Mononuclear cell (primary cell): ENCODE results near the gene FJX1. TPM values are rescaled to one million over a fixed set of nuclear protein-coding genes. Genes with fewer than 3 reads are reported as not detected.

Experiments
- H3K27me3 ChIP-seq: 2 replicates; pipeline ENCODE4 v1.6.0; 2011; ENCODE audit warnings: low read length, control low read depth; ENCODE audit not compliant: insufficient read depth
- H3K4me1 ChIP-seq: 2 replicates; pipeline ENCODE4 v1.5.1; 2011; ENCODE audit warnings: mild to moderate bottlenecking, low read length, control low read depth; ENCODE audit not compliant: insufficient read depth
- H3K4me3 ChIP-seq: 2 replicates; pipeline ENCODE4 v1.5.1; 2011; ENCODE audit warnings: mild to moderate bottlenecking, low read length, moderate library complexity
- H3K9me3 ChIP-seq: 2 replicates; pipeline ENCODE4 v1.5.1; 2011; ENCODE audit warnings: low read depth, mild to moderate bottlenecking, control low read depth, low read length
- total RNA-seq: library from RNA; depleted of rRNA; stranded (reverse); fragments of >200 nt; gene quantifications from one replicate; pipeline ENCODE4 v1.2.3, GENCODE V29; 2012

The FJX1 gene
- total RNA-seq, result not detected

GRCh38 chr11:35617687-35618496, at the start of gene FJX1:
FJX1 (plus strand) TSS chr11:35618460; CDS start chr11:35618637, 177 bp downstream.
- H3K9me3 ChIP-seq, result no peaks in the 10 kb centered on the region
- peaks cover 75% of the 10 kb centered on the region for H3K27me3 ChIP-seq
- peak within 1 kb of the TSS; percentile 13 for H3K4me3 ChIP-seq
- peaks cover 24% of the 10 kb centered on the region for H3K4me1 ChIP-seq

DNA sequence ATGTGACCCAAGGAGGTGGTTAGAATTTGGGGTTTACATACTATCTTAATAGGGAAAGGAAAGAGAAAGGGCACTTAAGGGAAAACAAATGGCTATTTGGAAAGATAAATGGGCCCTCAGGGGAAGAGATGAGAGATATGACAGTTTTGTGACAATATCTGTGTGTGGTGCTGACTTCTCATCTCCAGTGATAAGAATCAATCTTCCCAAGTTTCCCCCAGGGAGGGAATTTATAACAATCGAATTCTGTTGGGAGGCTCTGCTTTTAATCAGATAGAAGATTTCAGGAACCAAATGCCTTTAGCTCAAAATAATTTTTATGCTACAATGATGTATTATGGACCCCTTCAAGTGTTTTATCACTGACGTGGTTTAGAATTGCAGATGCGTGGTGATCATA, 46.6 kb upstream of the FJX1 start:
- no peak overlapping the region for H3K4me3 ChIP-seq
- H3K27me3 ChIP-seq, result peaks cover 9% of the 10 kb centered on the region
- no peaks in the 10 kb centered on the region for H3K9me3 ChIP-seq
- H3K4me1 ChIP-seq, result no peaks in the 10 kb centered on the region

GRCh38 chr11:35579557-35580396, 38.5 kb upstream of the FJX1 start:
- Histone ChIP-seq H3K4me1 (peaks cover 10% of the 10 kb centered on the region), H3K4me3 (no peak overlapping the region), H3K9me3 (no peaks in the 10 kb centered on the region), H3K27me3 (peaks cover 4% of the 10 kb centered on the region)

DNA sequence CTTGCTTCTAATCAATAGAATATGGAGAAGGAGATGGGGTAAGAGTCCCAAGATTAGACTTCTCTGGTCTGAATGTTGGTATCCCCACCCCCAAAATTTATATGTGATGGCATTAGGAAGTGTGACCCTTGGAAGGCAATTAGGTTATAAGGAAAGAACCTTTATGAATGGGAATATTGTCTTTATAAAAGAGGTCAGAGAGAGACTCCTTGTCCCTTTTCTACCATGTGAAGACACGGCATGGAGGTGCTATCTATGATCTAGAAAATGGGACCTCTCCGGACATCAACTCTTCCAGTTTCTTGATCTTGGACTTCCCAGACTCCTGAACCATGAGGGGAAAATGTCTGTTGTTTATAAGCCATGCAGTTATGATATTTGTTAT, 37.9 kb upstream of the FJX1 start:
- peaks cover 10% of the 10 kb centered on the region for H3K4me1 ChIP-seq
- peaks cover 4% of the 10 kb centered on the region for H3K27me3 ChIP-seq
- H3K4me3 ChIP-seq, result no peak overlapping the region
- no peaks in the 10 kb centered on the region for H3K9me3 ChIP-seq

DNA sequence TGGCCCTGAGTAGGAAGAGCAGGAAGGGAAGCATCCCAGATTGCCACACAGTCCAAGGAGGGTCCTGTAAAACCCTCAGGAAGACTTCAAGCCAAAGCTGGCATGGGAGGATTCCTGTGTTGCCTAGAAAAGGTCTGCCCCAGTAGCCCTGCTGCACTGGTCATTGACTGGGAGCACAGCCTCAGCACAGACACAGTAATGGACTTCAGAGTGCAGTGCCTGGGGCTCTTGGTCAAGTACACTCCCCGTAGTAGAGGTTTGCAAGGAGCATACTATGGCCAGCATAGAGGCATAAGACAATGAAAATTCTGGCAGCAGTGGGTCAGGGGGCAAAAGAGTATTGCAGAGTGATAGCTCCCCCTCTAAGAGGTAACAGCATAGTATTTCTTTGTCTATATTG, 36.2 kb upstream of the FJX1 start:
- H3K4me1 ChIP-seq, result peaks cover 10% of the 10 kb centered on the region
- no peaks in the 10 kb centered on the region for H3K9me3 ChIP-seq
- H3K4me3 ChIP-seq, result no peak overlapping the region
- peaks cover 11% of the 10 kb centered on the region for H3K27me3 ChIP-seq

DNA sequence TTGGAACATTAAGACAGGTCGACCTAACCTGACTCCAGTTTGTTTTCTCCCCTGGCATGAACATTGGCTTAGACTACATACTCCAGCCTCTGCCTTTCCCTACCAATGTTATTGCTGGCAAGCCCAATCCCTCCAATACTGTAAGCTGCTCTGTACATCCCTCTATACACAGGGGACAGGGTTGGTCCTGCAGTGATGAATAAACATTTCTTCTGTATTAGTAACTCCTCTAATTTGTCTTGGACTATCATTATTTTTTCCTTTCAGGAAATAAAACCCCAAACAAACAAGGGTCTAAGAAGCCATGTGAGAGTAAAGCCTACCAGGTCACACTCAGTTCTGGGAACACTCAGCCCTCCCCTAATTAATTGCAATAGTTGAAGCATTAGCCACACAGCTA, 35.1 kb upstream of the FJX1 start:
- no peak overlapping the region for H3K4me3 ChIP-seq
- H3K9me3 ChIP-seq, result no peaks in the 10 kb centered on the region
- H3K4me1 ChIP-seq, result peaks cover 10% of the 10 kb centered on the region
- peaks cover 8% of the 10 kb centered on the region for H3K27me3 ChIP-seq

DNA sequence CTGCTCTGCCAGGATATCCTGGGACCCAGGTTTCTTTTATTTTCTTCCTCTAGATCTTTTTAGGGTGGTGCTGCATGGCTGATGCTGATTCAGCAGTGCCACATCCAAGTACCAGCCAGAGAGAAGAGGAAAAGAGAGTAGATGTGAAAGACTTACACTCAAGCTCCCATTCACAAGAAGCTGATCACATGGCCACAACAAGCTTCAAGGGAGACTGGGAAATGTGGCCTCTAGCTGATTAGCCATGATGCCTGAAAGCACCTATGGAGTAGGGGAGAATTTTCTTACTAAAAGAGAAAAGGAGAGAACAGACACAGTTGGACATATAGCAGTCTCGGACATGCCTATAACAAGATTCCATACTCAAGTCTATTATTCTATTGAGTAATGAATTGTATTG, 34.4 kb upstream of the FJX1 start:
- no peak overlapping the region for H3K4me3 ChIP-seq
- peaks cover 8% of the 10 kb centered on the region for H3K27me3 ChIP-seq
- H3K4me1 ChIP-seq, result peaks cover 10% of the 10 kb centered on the region
- H3K9me3 ChIP-seq, result no peaks in the 10 kb centered on the region

GRCh38 chr11:35584321-35584720, 33.9 kb upstream of the FJX1 start:
- no peak overlapping the region for H3K4me3 ChIP-seq
- H3K27me3 ChIP-seq, result peaks cover 8% of the 10 kb centered on the region
- H3K4me1 ChIP-seq, result peaks cover 9% of the 10 kb centered on the region
- H3K9me3 ChIP-seq, result no peaks in the 10 kb centered on the region

GRCh38 chr11:35585416-35585815, 32.8 kb upstream of the FJX1 start:
- H3K27me3 ChIP-seq, result peaks cover 10% of the 10 kb centered on the region
- no peaks in the 10 kb centered on the region for H3K4me1 ChIP-seq
- no peak overlapping the region for H3K4me3 ChIP-seq
- H3K9me3 ChIP-seq, result no peaks in the 10 kb centered on the region

- H3K27me3 ChIP-seq, result peaks cover 12% of the 10 kb centered on the region
- no peaks in the 10 kb centered on the region for H3K4me1 ChIP-seq
- H3K4me3 ChIP-seq, result no peak overlapping the region
- H3K9me3 ChIP-seq, result no peaks in the 10 kb centered on the region
Observed at GRCh38 chr11:35586222-35586621, 32.0 kb upstream of the FJX1 start.

GRCh38 chr11:35587972-35588371, 30.3 kb upstream of the FJX1 start:
- H3K4me3 ChIP-seq, result no peak overlapping the region
- peaks cover 12% of the 10 kb centered on the region for H3K27me3 ChIP-seq
- H3K9me3 ChIP-seq, result no peaks in the 10 kb centered on the region
- no peaks in the 10 kb centered on the region for H3K4me1 ChIP-seq

GRCh38 chr11:35588627-35589026, 29.6 kb upstream of the FJX1 start:
- no peaks in the 10 kb centered on the region for H3K4me1 ChIP-seq
- peaks cover 12% of the 10 kb centered on the region for H3K27me3 ChIP-seq
- H3K9me3 ChIP-seq, result no peaks in the 10 kb centered on the region
- no peak overlapping the region for H3K4me3 ChIP-seq

GRCh38 chr11:35589281-35589680, 29.0 kb upstream of the FJX1 start:
- Histone ChIP-seq H3K4me3 (no peak overlapping the region), H3K9me3 (no peaks in the 10 kb centered on the region), H3K4me1 (no peaks in the 10 kb centered on the region), H3K27me3 (peaks cover 12% of the 10 kb centered on the region)

DNA sequence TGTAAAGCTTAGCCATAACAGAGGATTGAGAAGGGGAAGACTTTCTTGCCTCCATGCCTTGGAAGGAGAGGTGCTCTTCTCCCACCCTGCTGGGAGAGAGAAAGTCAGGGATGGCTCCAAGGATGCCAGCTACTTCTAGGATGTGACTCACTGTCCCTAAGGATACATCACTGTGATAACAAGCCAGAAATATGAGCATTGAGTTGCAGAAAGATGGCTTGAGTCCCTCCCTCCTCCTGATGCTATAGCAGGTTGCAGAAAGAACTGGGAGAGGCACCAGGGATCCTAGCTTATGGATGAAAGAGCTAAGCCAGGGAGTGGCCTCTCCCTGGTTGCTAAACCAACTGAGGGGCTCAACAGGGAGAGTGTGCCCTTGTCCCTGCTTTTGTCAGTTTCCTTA, 27.8 kb upstream of the FJX1 start:
- H3K27me3 ChIP-seq, result peaks cover 12% of the 10 kb centered on the region
- no peaks in the 10 kb centered on the region for H3K4me1 ChIP-seq
- H3K9me3 ChIP-seq, result no peaks in the 10 kb centered on the region
- no peak overlapping the region for H3K4me3 ChIP-seq

DNA sequence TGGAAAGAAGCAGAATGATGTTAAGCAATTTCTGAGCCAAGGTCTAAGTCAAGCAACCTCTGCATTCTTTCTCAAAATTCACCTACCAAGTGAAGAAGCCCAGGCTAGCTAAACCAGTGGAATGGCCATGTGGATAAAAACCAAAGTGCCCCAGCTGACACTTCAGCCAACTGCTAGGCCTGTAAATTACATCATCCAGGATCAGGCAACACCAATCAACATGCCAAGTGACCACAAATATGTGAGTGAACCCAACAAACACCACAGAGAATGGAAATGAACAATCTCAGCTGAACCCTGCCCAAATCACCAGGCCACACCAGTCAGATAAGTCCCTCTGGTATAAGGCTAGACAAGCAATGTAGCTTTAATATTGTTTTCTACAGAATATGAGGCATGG, 25.1 kb upstream of the FJX1 start:
- Histone ChIP-seq H3K4me3 (no peak overlapping the region), H3K9me3 (no peaks in the 10 kb centered on the region), H3K4me1 (no peaks in the 10 kb centered on the region), H3K27me3 (peaks cover 4% of the 10 kb centered on the region)
